Measurements from ENCODE around the gene VRK2.

Gene VRK2

DNA sequence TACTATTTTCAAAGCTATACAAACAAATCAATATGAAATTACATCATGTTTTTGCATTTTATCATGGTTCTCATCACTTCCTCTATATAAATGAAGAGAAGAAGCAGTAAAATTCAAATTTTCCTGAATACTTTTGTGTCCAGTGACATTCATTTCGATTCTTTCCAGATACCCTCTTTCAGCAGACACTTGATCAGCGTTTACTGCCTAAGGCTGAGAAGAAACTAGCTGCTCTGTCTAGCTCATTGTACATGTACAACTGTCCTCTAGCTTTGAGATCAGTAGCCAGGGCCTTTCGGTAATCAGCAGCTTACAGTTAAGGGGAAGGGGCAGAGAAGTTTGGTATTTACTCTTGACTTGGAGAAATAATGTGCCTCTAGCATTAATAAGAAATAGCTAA lies 4.8 kb downstream of the VRK2 start:
- Histone ChIP-seq H3K9me3 (ENCODE audit: control insufficient read depth in 5 of 5, low read length in 5 of 5) (no peaks in the 10 kb centered on the region), H3K9ac (ENCODE audit: low read length in 5 of 5) (no peak overlapping the region), H3K36me3 (ENCODE audit: control insufficient read depth in 5 of 5, insufficient read depth in 5 of 5, low read length in 5 of 5) (peaks cover 0 to 9% (median 0%) of the 10 kb centered on the region in 5 donors)

DNA sequence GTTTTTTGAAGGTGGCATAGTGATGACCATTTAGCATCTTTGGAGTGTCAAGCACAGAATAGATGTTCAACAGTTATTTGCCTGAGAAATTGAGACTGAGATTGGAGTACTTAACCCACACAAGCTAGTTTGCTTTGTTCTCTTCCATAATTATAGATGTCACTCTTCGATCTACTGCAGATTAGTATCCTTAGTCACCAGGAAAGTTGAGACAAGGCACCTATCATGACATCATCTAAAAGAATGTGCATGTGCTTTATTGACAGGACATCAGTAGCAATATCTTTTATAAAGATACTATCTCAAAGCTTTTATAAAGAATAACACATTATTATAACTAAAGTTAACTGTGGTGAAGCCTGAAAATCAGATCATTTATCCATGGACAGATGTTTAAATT lies 6.4 kb downstream of the VRK2 start:
- Histone ChIP-seq H3K27me3 (ENCODE audit: control insufficient read depth in 5 of 5, insufficient read depth in 4 of 5, low read length in 5 of 5) (no peaks in the 10 kb centered on the region), H3K27ac (ENCODE audit: low read depth, low read length) (no peak overlapping the region), H3K36me3 (ENCODE audit: control insufficient read depth in 5 of 5, insufficient read depth in 5 of 5, low read length in 5 of 5) (peaks cover 3 to 18% (median 5%) of the 10 kb centered on the region in 5 donors), H3K9ac (ENCODE audit: low read length in 5 of 5) (no peak overlapping the region), H3K4me1 (ENCODE audit: control insufficient read depth in 5 of 5, insufficient read depth in 5 of 5, low read length in 5 of 5) (peaks cover 0 to under 1% (median 0%) of the 10 kb centered on the region in 5 donors), H3K4me3 (ENCODE audit: low read depth in 1 of 5, low read length in 5 of 5) (no peak overlapping the region), H3K9me3 (ENCODE audit: control insufficient read depth in 5 of 5, low read length in 5 of 5) (no peaks in the 10 kb centered on the region)

More for the DNA sequence above, 4.8 kb downstream of the VRK2 start:
- no peak overlapping the region for H3K4me3 ChIP-seq (ENCODE audit: low read depth in 1 of 5, low read length in 5 of 5)
- H3K4me1 ChIP-seq (ENCODE audit: control insufficient read depth in 5 of 5, insufficient read depth in 5 of 5, low read length in 5 of 5): peaks cover 0 to 9% (median 7%) of the 10 kb centered on the region in 5 donors
- H3K27me3 ChIP-seq (ENCODE audit: control insufficient read depth in 5 of 5, insufficient read depth in 4 of 5, low read length in 5 of 5): no peaks in the 10 kb centered on the region
- H3K27ac ChIP-seq (ENCODE audit: low read depth, low read length): no peak overlapping the region

DNA sequence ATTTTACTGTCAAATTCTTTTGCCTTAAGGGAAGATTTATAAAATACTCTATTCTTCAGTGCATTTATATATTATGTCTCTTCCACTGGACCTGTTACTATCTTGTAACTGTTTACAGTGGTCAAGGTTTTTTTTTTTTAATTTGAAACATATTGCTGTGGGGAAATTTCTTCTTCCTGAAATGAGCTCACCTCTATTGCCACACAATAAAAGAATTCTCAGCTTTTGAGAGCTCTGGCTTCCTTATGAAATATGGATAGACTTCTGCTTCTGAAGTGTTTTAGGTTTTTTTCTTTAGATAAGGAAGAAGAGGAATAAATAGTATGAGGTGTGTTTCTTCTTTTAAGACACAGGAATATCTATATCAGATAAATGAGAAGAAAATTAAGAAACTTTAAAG lies 7.7 kb downstream of the VRK2 start:
- Histone ChIP-seq H3K4me1 (ENCODE audit: control insufficient read depth in 5 of 5, insufficient read depth in 5 of 5, low read length in 5 of 5) (no peaks in the 10 kb centered on the region), H3K36me3 (ENCODE audit: control insufficient read depth in 5 of 5, insufficient read depth in 5 of 5, low read length in 5 of 5) (peaks cover 3 to 28% (median 5%) of the 10 kb centered on the region in 5 donors), H3K4me3 (ENCODE audit: low read depth in 1 of 5, low read length in 5 of 5) (no peak overlapping the region), H3K27ac (ENCODE audit: low read depth, low read length) (no peak overlapping the region), H3K9me3 (ENCODE audit: control insufficient read depth in 5 of 5, low read length in 5 of 5) (no peaks in the 10 kb centered on the region), H3K27me3 (ENCODE audit: control insufficient read depth in 5 of 5, insufficient read depth in 4 of 5, low read length in 5 of 5) (no peaks in the 10 kb centered on the region), H3K9ac (ENCODE audit: low read length in 5 of 5) (no peak overlapping the region)

DNA sequence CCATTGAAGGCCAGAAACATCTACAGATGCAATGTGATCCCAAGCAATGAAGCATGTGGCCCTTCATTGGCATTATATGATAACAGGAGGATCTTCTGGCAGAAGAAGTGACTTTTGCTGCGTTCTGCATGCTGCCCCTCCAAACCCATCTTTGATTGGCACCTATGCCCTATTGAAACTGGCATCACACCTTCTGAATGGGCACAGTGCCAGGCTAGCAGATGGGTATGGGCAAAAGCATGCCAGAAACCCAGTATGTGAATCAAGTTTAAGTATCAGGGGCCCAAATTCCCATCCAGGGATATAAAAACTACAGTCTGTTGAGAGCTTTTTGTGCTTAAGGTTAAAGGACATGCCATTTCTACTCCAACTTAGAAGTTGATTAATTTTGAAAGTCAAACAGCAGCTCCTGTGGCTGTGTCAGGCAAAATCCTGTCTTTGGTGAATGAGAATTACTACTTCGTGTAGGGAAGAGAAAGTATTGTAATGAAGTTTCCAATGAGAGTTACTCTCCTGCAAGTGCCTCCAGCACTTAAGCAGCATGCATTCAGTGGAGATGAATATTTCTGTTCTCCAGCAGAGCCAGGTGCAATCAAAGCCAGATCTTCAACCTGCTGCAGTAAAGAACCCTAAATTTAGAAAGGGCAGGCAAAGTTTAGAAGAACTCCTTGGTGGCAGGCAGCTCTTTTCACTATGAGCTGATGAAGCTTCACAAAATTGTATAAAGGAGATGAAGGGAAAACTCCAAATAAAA lies 8.6 kb downstream of the VRK2 start:
- no peaks in the 10 kb centered on the region for H3K9me3 ChIP-seq (ENCODE audit: control insufficient read depth in 5 of 5, low read length in 5 of 5)
- H3K27ac ChIP-seq (ENCODE audit: low read depth, low read length): no peak overlapping the region
- no peak overlapping the region for H3K4me3 ChIP-seq (ENCODE audit: low read depth in 1 of 5, low read length in 5 of 5)
- no peak overlapping the region for H3K9ac ChIP-seq (ENCODE audit: low read length in 5 of 5)
- peaks cover 3 to 30% (median 5%) of the 10 kb centered on the region in 5 donors for H3K36me3 ChIP-seq (ENCODE audit: control insufficient read depth in 5 of 5, insufficient read depth in 5 of 5, low read length in 5 of 5)
- no peaks in the 10 kb centered on the region for H3K4me1 ChIP-seq (ENCODE audit: control insufficient read depth in 5 of 5, insufficient read depth in 5 of 5, low read length in 5 of 5)
- no peaks in the 10 kb centered on the region for H3K27me3 ChIP-seq (ENCODE audit: control insufficient read depth in 5 of 5, insufficient read depth in 4 of 5, low read length in 5 of 5)

DNA sequence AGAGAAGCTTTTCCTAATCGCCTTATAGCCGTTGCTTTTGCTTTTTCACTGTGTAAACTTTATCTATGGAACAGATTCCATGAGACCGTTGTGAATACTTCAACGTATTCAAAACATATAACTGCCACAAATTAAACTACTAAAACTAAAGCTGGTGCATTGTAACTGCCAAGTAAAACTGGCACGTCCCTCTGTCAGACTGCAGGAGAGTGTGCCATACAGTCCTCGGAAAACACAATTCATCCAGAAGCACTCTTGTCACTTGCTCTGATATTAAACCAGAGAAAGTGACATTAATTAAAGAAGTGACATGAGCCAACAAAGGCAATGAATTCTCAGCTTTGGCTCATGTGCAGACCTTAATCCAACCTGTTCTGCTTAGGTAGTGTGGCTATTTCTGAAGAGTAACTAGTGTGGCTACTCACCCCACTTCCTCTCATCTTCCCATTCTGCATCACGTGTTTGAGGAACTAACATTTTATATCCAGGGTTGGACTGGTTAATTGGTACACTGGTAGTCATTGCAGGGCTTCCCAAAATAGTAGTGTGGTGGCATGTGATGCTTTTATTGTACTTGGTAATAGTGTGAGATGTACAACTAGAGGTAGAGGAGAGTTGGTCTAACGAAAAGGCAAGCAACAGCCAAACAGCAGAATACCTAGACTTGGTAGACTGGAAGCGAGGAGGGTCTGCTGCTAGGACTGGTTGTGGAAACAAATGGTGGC lies 9.7 kb downstream of the VRK2 start:
- Histone ChIP-seq H3K27ac (ENCODE audit: low read depth, low read length) (no peak overlapping the region), H3K27me3 (ENCODE audit: control insufficient read depth in 5 of 5, insufficient read depth in 4 of 5, low read length in 5 of 5) (no peaks in the 10 kb centered on the region), H3K9ac (ENCODE audit: low read length in 5 of 5) (no peak overlapping the region), H3K4me1 (ENCODE audit: control insufficient read depth in 5 of 5, insufficient read depth in 5 of 5, low read length in 5 of 5) (no peaks in the 10 kb centered on the region), H3K36me3 (ENCODE audit: control insufficient read depth in 5 of 5, insufficient read depth in 5 of 5, low read length in 5 of 5) (peaks cover 3 to 26% (median 5%) of the 10 kb centered on the region in 5 donors), H3K4me3 (ENCODE audit: low read depth in 1 of 5, low read length in 5 of 5) (no peak overlapping the region), H3K9me3 (ENCODE audit: control insufficient read depth in 5 of 5, low read length in 5 of 5) (no peaks in the 10 kb centered on the region)

DNA sequence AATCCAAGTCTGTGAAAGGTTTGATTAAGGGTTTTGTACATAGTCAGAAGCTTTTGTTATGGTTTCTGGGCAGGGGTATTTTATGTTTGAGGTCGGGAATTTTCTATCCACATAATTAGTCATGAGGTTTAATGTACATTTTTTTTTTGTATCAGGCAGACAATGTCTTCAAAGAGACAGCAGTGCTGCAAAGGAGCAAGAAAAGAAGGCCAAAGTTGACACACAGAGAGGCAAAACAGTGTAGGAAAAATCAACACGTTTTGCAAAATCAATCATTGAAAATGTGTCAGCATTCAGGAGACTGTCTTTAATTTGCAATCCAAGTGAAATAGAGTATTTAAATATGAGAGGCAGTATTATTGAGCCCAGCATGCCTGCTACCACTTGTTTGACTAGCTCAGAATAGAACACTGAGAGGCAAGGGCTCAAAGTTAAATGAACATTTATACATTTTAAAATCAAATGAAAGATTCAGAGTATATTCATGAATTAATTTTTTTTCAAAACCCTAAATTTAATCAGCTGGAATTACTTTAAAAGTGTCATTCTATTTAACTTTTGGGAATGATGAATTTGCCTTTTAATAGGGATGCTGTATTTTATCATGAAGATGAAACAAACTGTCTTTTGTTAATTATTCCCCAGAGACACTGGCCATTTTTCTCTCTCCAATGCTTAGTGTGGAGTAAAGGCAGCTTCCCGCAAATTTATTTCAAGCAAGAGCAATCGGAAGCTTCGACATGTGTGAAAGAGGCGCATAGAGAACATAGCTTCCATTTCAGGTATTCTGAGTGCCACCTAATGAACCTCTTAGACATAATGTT lies 11.3 kb downstream of the VRK2 start:
- no peaks in the 10 kb centered on the region for H3K9me3 ChIP-seq (ENCODE audit: control insufficient read depth in 5 of 5, low read length in 5 of 5)
- H3K9ac ChIP-seq (ENCODE audit: low read length in 5 of 5): no peak overlapping the region
- H3K27me3 ChIP-seq (ENCODE audit: control insufficient read depth in 5 of 5, insufficient read depth in 4 of 5, low read length in 5 of 5): no peaks in the 10 kb centered on the region
- H3K4me1 ChIP-seq (ENCODE audit: control insufficient read depth in 5 of 5, insufficient read depth in 5 of 5, low read length in 5 of 5): no peaks in the 10 kb centered on the region
- no peak overlapping the region for H3K4me3 ChIP-seq (ENCODE audit: low read depth in 1 of 5, low read length in 5 of 5)
- H3K27ac ChIP-seq (ENCODE audit: low read depth, low read length): no peak overlapping the region
- H3K36me3 ChIP-seq (ENCODE audit: control insufficient read depth in 5 of 5, insufficient read depth in 5 of 5, low read length in 5 of 5): peaks cover 3 to 32% (median 10%) of the 10 kb centered on the region in 5 donors

DNA sequence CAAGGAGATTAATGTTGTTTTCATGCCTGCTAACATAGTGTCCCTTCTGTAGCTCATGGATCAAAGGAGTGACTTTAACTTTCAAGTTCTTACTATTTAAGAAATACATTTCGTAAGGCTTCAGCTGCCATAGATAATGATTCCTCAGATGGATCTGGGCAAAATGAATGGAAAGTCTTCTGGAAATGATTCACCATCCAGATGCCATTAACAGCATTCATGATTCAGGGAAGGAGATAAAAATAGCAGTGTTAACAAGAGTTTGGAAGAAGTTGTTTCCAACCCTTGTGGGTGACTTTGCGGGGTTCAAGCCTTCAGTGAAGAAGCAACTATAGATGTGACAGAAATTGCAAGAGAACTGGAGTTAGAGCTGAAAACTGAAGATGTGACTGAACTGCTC lies 17.0 kb downstream of the VRK2 start:
- H3K36me3 ChIP-seq (ENCODE audit: control insufficient read depth in 5 of 5, insufficient read depth in 5 of 5, low read length in 5 of 5): peaks cover 0 to 21% (median 5%) of the 10 kb centered on the region in 5 donors
- H3K9ac ChIP-seq (ENCODE audit: low read length in 5 of 5): no peak overlapping the region
- no peaks in the 10 kb centered on the region for H3K4me1 ChIP-seq (ENCODE audit: control insufficient read depth in 5 of 5, insufficient read depth in 5 of 5, low read length in 5 of 5)
- no peak overlapping the region for H3K27ac ChIP-seq (ENCODE audit: low read depth, low read length)
- no peaks in the 10 kb centered on the region for H3K27me3 ChIP-seq (ENCODE audit: control insufficient read depth in 5 of 5, insufficient read depth in 4 of 5, low read length in 5 of 5)
- no peak overlapping the region for H3K4me3 ChIP-seq (ENCODE audit: low read depth in 1 of 5, low read length in 5 of 5)
- no peaks in the 10 kb centered on the region for H3K9me3 ChIP-seq (ENCODE audit: control insufficient read depth in 5 of 5, low read length in 5 of 5)

DNA sequence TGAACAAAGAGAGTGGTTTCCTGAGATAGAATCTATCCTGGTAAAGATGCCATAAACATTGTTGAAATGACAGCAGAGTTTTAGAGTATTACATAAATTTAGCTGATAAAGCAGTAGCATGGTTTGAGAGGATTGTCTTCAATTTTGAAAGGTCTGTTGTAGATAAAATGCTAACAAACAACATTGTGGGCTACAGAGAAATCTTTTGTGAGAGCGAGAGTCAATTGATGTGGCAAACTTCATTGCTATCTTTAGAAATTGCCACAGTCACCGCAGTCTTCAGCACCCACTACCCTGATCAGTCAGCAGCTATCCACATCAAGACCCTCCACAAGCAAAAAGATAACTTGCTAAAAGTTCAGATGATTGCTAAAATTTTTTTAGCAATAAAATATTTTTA lies 17.5 kb downstream of the VRK2 start:
- H3K36me3 ChIP-seq (ENCODE audit: control insufficient read depth in 5 of 5, insufficient read depth in 5 of 5, low read length in 5 of 5): peaks cover 0 to 18% (median 5%) of the 10 kb centered on the region in 5 donors
- no peaks in the 10 kb centered on the region for H3K27me3 ChIP-seq (ENCODE audit: control insufficient read depth in 5 of 5, insufficient read depth in 4 of 5, low read length in 5 of 5)
- no peak overlapping the region for H3K4me3 ChIP-seq (ENCODE audit: low read depth in 1 of 5, low read length in 5 of 5)
- no peaks in the 10 kb centered on the region for H3K9me3 ChIP-seq (ENCODE audit: control insufficient read depth in 5 of 5, low read length in 5 of 5)
- no peaks in the 10 kb centered on the region for H3K4me1 ChIP-seq (ENCODE audit: control insufficient read depth in 5 of 5, insufficient read depth in 5 of 5, low read length in 5 of 5)
- H3K9ac ChIP-seq (ENCODE audit: low read length in 5 of 5): no peak overlapping the region
- H3K27ac ChIP-seq (ENCODE audit: low read depth, low read length): no peak overlapping the region

DNA sequence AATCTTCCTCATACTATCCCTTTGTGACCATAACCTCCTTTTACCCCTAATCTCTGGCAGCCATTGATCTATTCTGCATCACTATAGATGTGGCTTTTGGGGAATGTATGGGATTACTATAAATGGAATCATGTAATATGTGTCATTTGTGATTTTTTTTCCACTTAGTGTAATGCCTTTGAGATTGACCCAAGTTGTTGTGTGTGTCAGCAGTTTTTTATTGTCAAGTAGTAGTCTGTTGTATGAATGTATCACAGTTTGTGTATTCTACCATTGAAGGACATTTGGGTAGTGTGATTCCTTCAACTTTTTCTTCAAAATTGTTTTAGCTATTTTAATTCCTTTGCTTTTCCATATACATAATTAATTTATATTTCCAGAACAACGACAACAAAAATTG lies 18.6 kb downstream of the VRK2 start:
- Histone ChIP-seq H3K27me3 (ENCODE audit: control insufficient read depth in 5 of 5, insufficient read depth in 4 of 5, low read length in 5 of 5) (no peaks in the 10 kb centered on the region), H3K9ac (ENCODE audit: low read length in 5 of 5) (no peak overlapping the region)

More for the DNA sequence above, 18.6 kb downstream of the VRK2 start:
- peaks cover 0 to 19% (median 10%) of the 10 kb centered on the region in 5 donors for H3K36me3 ChIP-seq (ENCODE audit: control insufficient read depth in 5 of 5, insufficient read depth in 5 of 5, low read length in 5 of 5)
- H3K4me1 ChIP-seq (ENCODE audit: control insufficient read depth in 5 of 5, insufficient read depth in 5 of 5, low read length in 5 of 5): no peaks in the 10 kb centered on the region
- H3K27ac ChIP-seq (ENCODE audit: low read depth, low read length): no peak overlapping the region
- peaks cover 0 to 4% (median 0%) of the 10 kb centered on the region in 5 donors for H3K9me3 ChIP-seq (ENCODE audit: control insufficient read depth in 5 of 5, low read length in 5 of 5)
- H3K4me3 ChIP-seq (ENCODE audit: low read depth in 1 of 5, low read length in 5 of 5): no peak overlapping the region
